Uterus (tissue), 2 donors: ENCODE results near the gene RPS24.

Experiments
- CTCF ChIP-seq, 4 experiments: fragments of 200-600 bp in 2 of 4; fragments of 450-650 bp in 2 of 4; sonication (generic) in 2 of 4; IDR thresholded peaks; one replicate each; pipeline ENCODE4 v1.5.1; 2016 to 2019; ENCODE audit warnings: antibody characterized with exemption in 4 of 4, mild to moderate bottlenecking in 2 of 4, moderate library complexity in 1 of 4
- POLR2A ChIP-seq, 2 donors: fragments of 450-650 bp; IDR thresholded peaks; one replicate each; pipeline ENCODE4 v1.6.1; 2016; ENCODE audit warnings: antibody characterized with exemption in 2 of 2, mild to moderate bottlenecking in 1 of 2, moderate library complexity in 1 of 2

GRCh38 chr10:78038105-78038504 lies 4.4 kb downstream of the RPS24 start:
- TF ChIP-seq POLR2A (IDR thresholded peaks at IDR 0.05), result no peak
- TF ChIP-seq CTCF (IDR thresholded peaks at IDR 0.05), result no peak
